ENCODE measurements around the gene MT1F. TPM values are rescaled to one million over a fixed set of nuclear protein-coding genes. Genes with fewer than 3 reads are reported as not detected.

MT1F gene
- total RNA-seq, 1 experiment from 2014 or later = 7.3 TPM

GRCh38 chr16:56620339-56620897, 37.3 kb upstream of the MT1F start:
- POLR2A ChIA-PET = interaction anchor here (9.4 kb wide), 1 partner anchor 10 kb away, joined by 344 read pairs; the partner anchor contains the start of gene MT2A

More at GRCh38 chr16:56620339-56620897, 37.3 kb upstream of the MT1F start:
- H3K4me2 ChIP-seq (ENCODE audit: low read length) = no peak overlapping the region
- H3K9ac ChIP-seq (ENCODE audit: low read length) = no peak overlapping the region
- no peaks in the 10 kb centered on the region for H3K79me2 ChIP-seq (ENCODE audit: insufficient read depth, low read length)
- no peaks in the 10 kb centered on the region for H4K20me1 ChIP-seq (ENCODE audit: insufficient read depth)
- no TSS peak for BruUV-seq (replicated peaks)
- no peaks in the 10 kb centered on the region for H3K36me3 ChIP-seq (ENCODE audit: control insufficient read depth in 1 of 2, insufficient read depth in 2 of 2, low read length in 2 of 2)
- DNase-seq (ENCODE audit: low read depth, low spot score) (no peak), ATAC-seq (no peak)
- RAD21 ChIA-PET (ENCODE audit: low non-redundant PET in 1 of 2, low total read pairs in 2 of 2, uncharacterized antibody in 2 of 2, unreplicated experiment in 2 of 2) = no interaction called here
- H3K4me1 ChIP-seq (ENCODE audit: control insufficient read depth in 1 of 2, insufficient read depth in 2 of 2, low read length in 2 of 2) = peaks cover 4 to 14% of the 10 kb centered on the region in 2 experiments; a peak in 3 of 4 replicates
- H3K9me2 ChIP-seq (ENCODE audit: insufficient read depth) = no peaks in the 10 kb centered on the region
- H3K9me3 ChIP-seq (ENCODE audit: control insufficient read depth in 1 of 2, insufficient read depth in 1 of 2, low read depth in 1 of 2, low read length in 2 of 2) = no peaks in the 10 kb centered on the region
- CTCF ChIA-PET = interaction anchor here (0.6 kb wide), 1 partner anchor 27 kb away, joined by 4 read pairs; no protein-coding TSS in a partner anchor
- TF ChIP-seq POLR2A (IDR thresholded peaks at IDR 0.05; ENCODE audit: borderline replicate concordance, extremely low read depth, insufficient read depth, insufficient read length) (no peak), YY1 (IDR thresholded peaks at IDR 0.05; ENCODE audit: extremely low read depth, insufficient replicate concordance, low read depth, low read length) (no peak), SIN3A (IDR thresholded peaks at IDR 0.05; ENCODE audit: low read depth) (no peak), REST (IDR thresholded peaks at IDR 0.05; ENCODE audit: low read depth) (no peak), CTCF (IDR thresholded peaks at IDR 0.05 in 2 of 3, conservative IDR thresholded peaks at IDR 0.05 in 1 of 3; ENCODE audit: borderline replicate concordance in 1 of 3, insufficient read depth in 1 of 3, low read depth in 2 of 3, low read length in 2 of 3) (no peak), MAX (IDR thresholded peaks at IDR 0.05) (no peak), CBX3 (IDR thresholded peaks at IDR 0.05; ENCODE audit: low read depth) (no peak), EZH2phosphoT487 (IDR thresholded peaks at IDR 0.05; ENCODE audit: borderline replicate concordance) (no peak), SRF (IDR thresholded peaks at IDR 0.05; ENCODE audit: low read depth) (no peak), ZFX (IDR thresholded peaks at IDR 0.05) (no peak), ATF3 (IDR thresholded peaks at IDR 0.05) (no peak), RAD21 (IDR thresholded peaks at IDR 0.05; ENCODE audit: low read depth) (no peak), FOSL1 (IDR thresholded peaks at IDR 0.05; ENCODE audit: low read depth) (no peak), ELF1 (IDR thresholded peaks at IDR 0.05; ENCODE audit: borderline replicate concordance, low read depth) (no peak), POLR2AphosphoS5 (IDR thresholded peaks at IDR 0.05; ENCODE audit: low read depth, low read length) (no peak), SP1 (IDR thresholded peaks at IDR 0.05; ENCODE audit: low read depth) (no peak)
- H3K4me3 ChIP-seq (replicated peaks in 1 of 2; ENCODE audit: low read depth in 1 of 2, low read length in 2 of 2) = no peak overlapping the region
- H3K27me3 ChIP-seq (ENCODE audit: insufficient read depth, low read length) = no peaks in the 10 kb centered on the region
- no peak overlapping the region for H3K27ac ChIP-seq (ENCODE audit: low read depth, low read length)
- no peak overlapping the region for H2AFZ ChIP-seq (ENCODE audit: low read depth, low read length, poor library complexity, severe bottlenecking)
- intact Hi-C loops (cut with micrococcal nuclease) = no loop called here

All from HCT116 (cell line).